HEK293 (cell line): Measurements from ENCODE around the gene PKN3.

Experiments used
- CTCF ChIA-PET: fragments of 350-600 bp; formaldehyde crosslinking; extraction: SDS; loops from one replicate; lab custom pipeline; 2021; ENCODE audit warnings: antibody characterized with exemption; lab: Yijun Ruan, JAX
- POLR2A ChIA-PET: fragments of 300-600 bp; formaldehyde crosslinking; extraction: SDS; loops from one replicate; lab custom pipeline; 2020; ENCODE audit warnings: antibody characterized with exemption, inconsistent platforms; lab: Yijun Ruan, JAX
- H3K27ac ChIP-seq: fragments of 200-500 bp; sonication (Bioruptor generic); 2 replicates; pipeline ENCODE4 v1.5.1; 2014; ENCODE audit warnings: low read depth, low read length, control low read depth, inconsistent platforms; ENCODE audit errors: extremely low read depth
- H3K36me3 ChIP-seq, 2 experiments: fragments of 200-500 bp in 1 of 2; sonication (Bioruptor generic) in 1 of 2; 1 replicate in 1 of 2; 2 replicates in 1 of 2; pipeline ENCODE4 v1.5.1; 2014 to 2017; ENCODE audit warnings: inconsistent platforms in 2 of 2, low read length in 2 of 2; ENCODE audit not compliant: control insufficient read depth in 2 of 2, insufficient read depth in 1 of 2
- H3K4me1 ChIP-seq: fragments of 200-500 bp; sonication (Bioruptor generic); 2 replicates; pipeline ENCODE4 v1.5.1; 2014; ENCODE audit warnings: mild to moderate bottlenecking, low read length, inconsistent platforms; ENCODE audit not compliant: control insufficient read depth, insufficient read depth
- H3K4me3 ChIP-seq: 2 replicates; pipeline ENCODE4 v1.5.1; 2011; ENCODE audit warnings: low read depth, mild to moderate bottlenecking, control low read depth, low read length, moderate library complexity
- H3K9me3 ChIP-seq: fragments of 200-500 bp; sonication (Bioruptor generic); 2 replicates; pipeline ENCODE4 v1.5.1; 2014; ENCODE audit warnings: low read depth, low read length, inconsistent platforms; ENCODE audit not compliant: control insufficient read depth, insufficient read depth
- BCL6B ChIP-seq: fragments of 450-650 bp; formaldehyde crosslinking; IDR thresholded peaks from 2 replicates; pipeline ENCODE4 v1.5.1; 2017; ENCODE audit warnings: missing biosample characterization, missing genetic modification characterization
- HOXA7 ChIP-seq: sonication (generic); formaldehyde crosslinking; IDR thresholded peaks from 2 replicates; pipeline ENCODE4 v1.8.1; 2022; ENCODE audit warnings: missing genetic modification reagents, borderline replicate concordance
- PBX3 ChIP-seq: sonication (generic); formaldehyde crosslinking; IDR thresholded peaks from 2 replicates; pipeline ENCODE4 v1.8.1; 2022; ENCODE audit warnings: mild to moderate bottlenecking, moderate library complexity, missing genetic modification reagents
- PRDM6 ChIP-seq: fragments of 450-650 bp; formaldehyde crosslinking; IDR thresholded peaks from 2 replicates; pipeline ENCODE4 v1.5.1; 2017; ENCODE audit warnings: missing biosample characterization, missing genetic modification characterization
- SALL2 ChIP-seq: fragments of 450-650 bp; formaldehyde crosslinking; IDR thresholded peaks from 2 replicates; pipeline ENCODE4 v1.5.0; 2017; ENCODE audit warnings: missing biosample characterization, mild to moderate bottlenecking, missing genetic modification characterization, borderline replicate concordance
- ZBTB7A ChIP-seq: fragments of 450-650 bp; formaldehyde crosslinking; IDR thresholded peaks from 2 replicates; pipeline ENCODE4 v1.5.1; 2016; ENCODE audit warnings: low read depth, missing biosample characterization, missing genetic modification characterization
- ZIC2 ChIP-seq: fragments of 450-650 bp; formaldehyde crosslinking; IDR thresholded peaks from 2 replicates; pipeline ENCODE4 v1.5.1; 2016; ENCODE audit warnings: missing biosample characterization, missing genetic modification characterization
- ZNF157 ChIP-seq: fragments of 450-650 bp; formaldehyde crosslinking; IDR thresholded peaks from 2 replicates; pipeline ENCODE4 v1.5.1; 2016; ENCODE audit warnings: missing biosample characterization, missing genetic modification characterization
- ZNF274 ChIP-seq, 2 experiments: fragments of 200-500 bp in 1 of 2; fragments of 450-650 bp in 1 of 2; sonication (Bioruptor generic) in 1 of 2; formaldehyde crosslinking in 1 of 2; IDR thresholded peaks; 2 replicates each; pipeline versions ENCODE4 v1.5.1 to v1.6.1; 2014 to 2016; ENCODE audit warnings: borderline replicate concordance in 1 of 2, inconsistent platforms in 1 of 2, low read length in 1 of 2, missing biosample characterization in 1 of 2, missing genetic modification characterization in 1 of 2
- ZNF302 ChIP-seq: fragments of 450-650 bp; formaldehyde crosslinking; IDR thresholded peaks from 2 replicates; pipeline ENCODE4 v1.5.1; 2016; ENCODE audit warnings: missing biosample characterization, missing genetic modification characterization, low read depth
- ZNF394 ChIP-seq: fragments of 450-650 bp; formaldehyde crosslinking; IDR thresholded peaks from 2 replicates; pipeline ENCODE4 v1.5.1; 2016; ENCODE audit warnings: missing biosample characterization, missing genetic modification characterization, mild to moderate bottlenecking, moderate library complexity, borderline replicate concordance
- ZNF404 ChIP-seq: fragments of 450-650 bp; formaldehyde crosslinking; IDR thresholded peaks from 2 replicates; pipeline ENCODE4 v1.5.1; 2017; ENCODE audit warnings: missing biosample characterization, missing genetic modification characterization
- ZNF433 ChIP-seq: fragments of 450-650 bp; formaldehyde crosslinking; IDR thresholded peaks from 2 replicates; pipeline ENCODE4 v1.5.1; 2016; ENCODE audit warnings: missing biosample characterization, missing genetic modification characterization, low read depth
- ZNF514 ChIP-seq: fragments of 450-650 bp; formaldehyde crosslinking; IDR thresholded peaks from 2 replicates; pipeline ENCODE4 v1.5.1; 2016; ENCODE audit warnings: missing biosample characterization, missing genetic modification characterization
- ZNF621 ChIP-seq: fragments of 450-650 bp; formaldehyde crosslinking; IDR thresholded peaks from 2 replicates; pipeline ENCODE4 v1.5.1; 2017; ENCODE audit warnings: missing biosample characterization, missing genetic modification characterization
- ZNF776 ChIP-seq: fragments of 450-650 bp; formaldehyde crosslinking; IDR thresholded peaks from 2 replicates; pipeline ENCODE4 v1.5.0; 2017; ENCODE audit warnings: missing biosample characterization, missing genetic modification characterization, borderline replicate concordance
- ZSCAN18 ChIP-seq: fragments of 450-650 bp; formaldehyde crosslinking; IDR thresholded peaks from 2 replicates; pipeline ENCODE4 v1.5.1; 2016; ENCODE audit warnings: missing biosample characterization, missing genetic modification characterization
- ZSCAN4 ChIP-seq: fragments of 450-650 bp; formaldehyde crosslinking; IDR thresholded peaks from 2 replicates; pipeline ENCODE4 v1.5.1; 2017; ENCODE audit warnings: missing biosample characterization, missing genetic modification characterization
- ZSCAN5A ChIP-seq: fragments of 450-650 bp; formaldehyde crosslinking; IDR thresholded peaks from 2 replicates; pipeline ENCODE4 v1.5.1; 2016; ENCODE audit warnings: missing biosample characterization, missing genetic modification characterization

Gene PKN3

GRCh38 chr9:128656416-128657343 lies 45.6 kb upstream of the PKN3 start, which contains the start of gene DYNC2I2 (continued):
- TF ChIP-seq BCL6B (tag by site-specific recombination) (no peak), ZSCAN5A (tag by site-specific recombination) (0 out of 2 replicates have a peak, but pooled peaks have one; percentile 12), PRDM6 (no peak), SALL2 (tag by site-specific recombination) (no peak), ZNF157 (tag by site-specific recombination) (no peak), ZNF433 (no peak), ZBTB7A (tag by site-specific recombination) (peak; percentile 94), ZNF274 (IDR thresholded peaks at IDR 0.05; ENCODE audit: low read length) (no peak), ZNF274 (tag by site-specific recombination; IDR thresholded peaks at IDR 0.05; ENCODE audit: borderline replicate concordance) (no peak), ZSCAN18 (tag by site-specific recombination) (no peak), ZNF776 (tag by site-specific recombination) (no peak), ZIC2 (tag by site-specific recombination) (peak; percentile 41; the same call in 1 of the 2 replicates), ZNF621 (tag by site-specific recombination) (no peak), HOXA7 (CRISPR knock-in tag) (no peak), ZSCAN4 (tag by site-specific recombination) (peak; percentile 60), ZNF394 (tag by site-specific recombination) (peak; percentile 99), ZNF302 (tag by site-specific recombination) (no peak)

- no peak overlapping the region for H3K4me3 ChIP-seq
- ChIA-PET POLR2A (interaction anchor here (0.6 to 1.8 kb wide), 4 partner anchors 22 to 52 kb away, joined by 3 to 12 read pairs (median 5); partner anchors contain the start of gene SET), CTCF (interaction anchor here (0.6 kb wide), 2 partner anchors 216 to 333 kb away, joined by 3 read pairs; no protein-coding TSS in a partner anchor)
- peaks cover 0 to 2% of the 10 kb centered on the region in 2 experiments; a peak in 1 of 3 replicates for H3K36me3 ChIP-seq
- H3K4me1 ChIP-seq: no peaks in the 10 kb centered on the region
- H3K9me3 ChIP-seq: no peaks in the 10 kb centered on the region
- no peak for TF ChIP-seq PBX3 (CRISPR knock-in tag)
- no peak for TF ChIP-seq ZNF514
- no peak for TF ChIP-seq ZNF404 (tag by site-specific recombination)
- H3K27ac ChIP-seq: peak overlapping the region; percentile 90
These were observed 45.0 kb upstream of the PKN3 start for GRCh38 chr9:128657344-128657704.
